OCI-LY7 (cell line): ENCODE data around the gene TAF4. TPM values are rescaled to one million over a fixed set of nuclear protein-coding genes. Genes with fewer than 3 reads are reported as not detected.

Experiments
- BruUV-seq: library from RNA; stranded (reverse); fragments of 400-500 nt; replicated peaks from 2 replicates; lab custom pipeline; 2021; lab: Mats Ljungman, UMichigan
- CTCF ChIA-PET: fragments of 300-600 bp; sonication (Branson Sonifier 250); formaldehyde crosslinking; loops from one replicate; lab custom pipeline; 2022; ENCODE audit warnings: antibody characterized with exemption; ENCODE audit not compliant: unreplicated experiment; lab: Charles Lee
- POLR2A ChIA-PET: fragments of 300-600 bp; sonication (Branson Sonifier 250); formaldehyde crosslinking; loops from one replicate; lab custom pipeline; 2022; ENCODE audit warnings: antibody characterized with exemption; lab: Charles Lee
- DNase-seq: peaks from one replicate; pipeline ENCODE4 v3.0.0-alpha.2; 2015; ENCODE audit warnings: low spot score
- H2AFZ ChIP-seq: fragments of 200-600 bp; sonication (generic), shearing (Covaris generic); 2 replicates; pipeline ENCODE4 v1.6.1; 2014; ENCODE audit warnings: mild to moderate bottlenecking, antibody characterized with exemption, low read length, moderate library complexity
- H3K27ac ChIP-seq: fragments of 200-600 bp; sonication (generic); 2 replicates; pipeline ENCODE4 v1.5.1; 2014; ENCODE audit warnings: mixed run types, low read depth, mild to moderate bottlenecking, moderate library complexity, low read length, inconsistent platforms; ENCODE audit not compliant: poor library complexity, severe bottlenecking
- H3K36me3 ChIP-seq: fragments of 200-600 bp; sonication (generic); 2 replicates; pipeline ENCODE4 v1.6.1; 2014; ENCODE audit warnings: mild to moderate bottlenecking, antibody characterized with exemption, low read length, moderate library complexity, mixed read lengths; ENCODE audit not compliant: insufficient read depth
- H3K4me1 ChIP-seq: fragments of 200-600 bp; sonication (generic); 2 replicates; pipeline ENCODE4 v1.5.1; 2014; ENCODE audit warnings: mild to moderate bottlenecking, low read length; ENCODE audit not compliant: insufficient read depth, poor library complexity, severe bottlenecking
- H3K4me2 ChIP-seq: fragments of 200-600 bp; sonication (generic); 2 replicates; pipeline ENCODE4 v1.6.1; 2014; ENCODE audit warnings: mild to moderate bottlenecking, low read length
- H3K4me3 ChIP-seq: fragments of 200-600 bp; sonication (generic); 2 replicates; pipeline ENCODE4 v1.5.1; 2014; ENCODE audit warnings: mild to moderate bottlenecking, low read depth, low read length; ENCODE audit not compliant: poor library complexity, severe bottlenecking
- H3K79me2 ChIP-seq: fragments of 200-600 bp; sonication (generic); 2 replicates; pipeline ENCODE4 v1.6.1; 2016; ENCODE audit warnings: low read depth, mild to moderate bottlenecking, low read length, moderate library complexity, mixed read lengths; ENCODE audit not compliant: insufficient read depth
- H3K9me2 ChIP-seq: fragments of 200-600 bp; sonication (generic); 2 replicates; pipeline ENCODE4 v1.6.1; 2016; ENCODE audit warnings: mild to moderate bottlenecking, low read length, mixed read lengths; ENCODE audit not compliant: insufficient read depth
- H3K9me3 ChIP-seq: fragments of 200-600 bp; sonication (generic); 2 replicates; pipeline ENCODE4 v1.6.1; 2014; ENCODE audit warnings: mild to moderate bottlenecking, mixed run types, low read length, mixed read lengths
- H4K20me1 ChIP-seq: fragments of 200-600 bp; sonication (generic); 2 replicates; pipeline ENCODE4 v1.6.1; 2014; ENCODE audit warnings: mild to moderate bottlenecking, antibody characterized with exemption, low read length, moderate library complexity, mixed read lengths; ENCODE audit not compliant: insufficient read depth
- CTCF ChIP-seq: fragments of 200-600 bp; sonication (generic); conservative IDR thresholded peaks from 2 replicates; pipeline ENCODE4 v1.5.1; 2014; ENCODE audit warnings: mild to moderate bottlenecking, antibody characterized with exemption, low read length, moderate library complexity, mixed read lengths
- EZH2phosphoT487 ChIP-seq: fragments of 200-600 bp; sonication (generic); IDR thresholded peaks from 2 replicates; pipeline ENCODE4 v1.6.1; 2018; ENCODE audit warnings: low read depth, borderline replicate concordance, mild to moderate bottlenecking, mixed run types, antibody characterized with exemption, low read length, moderate library complexity, mixed read lengths
- intact Hi-C: fragments of 100-400 bp; cut with micrococcal nuclease; formaldehyde crosslinking; loops from one replicate; pipeline ENCODE4 v1.10.0; 2022; ENCODE audit not compliant: unreplicated experiment
- total RNA-seq, 2 experiments: library from RNA; depleted of rRNA in 1 of 2; stranded (reverse); fragments of >200 nt in 1 of 2; shearing (Covaris generic) in 1 of 2; gene quantifications; 2 replicates each; pipeline ENCODE4 v1.2.3, GENCODE V29; 2014 to 2022

The TAF4 gene
- total RNA-seq, 2 experiments from 2014 or later, result 11.2 to 38.9 TPM

- no peaks in the 10 kb centered on the region for H3K36me3 ChIP-seq
- no peaks in the 10 kb centered on the region for H3K4me1 ChIP-seq
- CTCF ChIA-PET, result no interaction called here
- no peak overlapping the region for H3K4me3 ChIP-seq
- H2AFZ ChIP-seq, result no peak overlapping the region
- H3K4me2 ChIP-seq, result no peak overlapping the region
- BruUV-seq, result no TSS peak
- TF ChIP-seq CTCF (no peak), EZH2phosphoT487 (no peak)
- intact Hi-C loops, result no loop called here
- H3K9me3 ChIP-seq, result no peaks in the 10 kb centered on the region
- H3K79me2 ChIP-seq, result no peaks in the 10 kb centered on the region
- POLR2A ChIA-PET, result no interaction called here
- DNase-seq, result no peak
- no peak overlapping the region for H3K27ac ChIP-seq
- no peaks in the 10 kb centered on the region for H4K20me1 ChIP-seq
- no peaks in the 10 kb centered on the region for H3K9me2 ChIP-seq
Observed at GRCh38 chr20:61929971-61930666, 135.6 kb downstream of the TAF4 start.

- CTCF ChIA-PET, result no interaction called here
- BruUV-seq, result no TSS peak
- no peaks in the 10 kb centered on the region for H3K36me3 ChIP-seq
Observed at GRCh38 chr20:61929561-61929960, 136.1 kb downstream of the TAF4 start.

GRCh38 chr20:61927826-61928541, 137.7 kb downstream of the TAF4 start:
- Histone ChIP-seq H3K79me2 (no peaks in the 10 kb centered on the region), H3K9me2 (no peaks in the 10 kb centered on the region), H3K27ac (no peak overlapping the region), H2AFZ (no peak overlapping the region), H3K4me2 (no peak overlapping the region), H3K9me3 (no peaks in the 10 kb centered on the region), H3K4me1 (no peaks in the 10 kb centered on the region), H3K4me3 (no peak overlapping the region), H4K20me1 (no peaks in the 10 kb centered on the region), H3K36me3 (no peaks in the 10 kb centered on the region)
- BruUV-seq, result no TSS peak
- ChIA-PET CTCF (interaction anchor here (0.5 kb wide), 1 partner anchor 1026 kb away, joined by 4 read pairs; no protein-coding TSS in a partner anchor), POLR2A (interaction anchor here (0.6 kb wide), 1 partner anchor 113 kb away, joined by 3 read pairs; no protein-coding TSS in a partner anchor)
- no peak for DNase-seq
- TF ChIP-seq EZH2phosphoT487 (no peak), CTCF (no peak)
- intact Hi-C loops, result no loop called here

More at GRCh38 chr20:61929561-61929960, 136.1 kb downstream of the TAF4 start:
- Histone ChIP-seq H3K27ac (no peak overlapping the region), H4K20me1 (no peaks in the 10 kb centered on the region), H3K9me2 (no peaks in the 10 kb centered on the region), H3K4me1 (no peaks in the 10 kb centered on the region), H3K4me3 (no peak overlapping the region), H3K4me2 (no peak overlapping the region), H3K79me2 (no peaks in the 10 kb centered on the region), H3K9me3 (no peaks in the 10 kb centered on the region), H2AFZ (no peak overlapping the region)
- DNase-seq, result no peak
- POLR2A ChIA-PET, result no interaction called here
- no peak for TF ChIP-seq EZH2phosphoT487
- intact Hi-C loops, result no loop called here
